SK-N-SH (cell line): ENCODE data around the gene LOX. TPM values are rescaled to one million over a fixed set of nuclear protein-coding genes. Genes with fewer than 3 reads are reported as not detected.

Source experiments
- CTCF ChIA-PET: fragments of 300-600, 350-600 bp; formaldehyde crosslinking; extraction: SDS; loops from one replicate; lab custom pipeline; 2021; lab: Yijun Ruan, JAX
- POLR2A ChIA-PET: fragments of 350-600 bp; sonication (Branson Sonifier 250); formaldehyde crosslinking; extraction: SDS; loops from one replicate; lab custom pipeline; 2020; ENCODE audit warnings: antibody characterized with exemption, inconsistent platforms; lab: Yijun Ruan, JAX
- DNase-seq: peaks from one replicate; pipeline ENCODE4 v3.0.0; 2012
- H2AFZ ChIP-seq: fragments of 200-600 bp; sonication (generic); 2 replicates; pipeline ENCODE4 v1.8.1; 2016; ENCODE audit warnings: antibody characterized with exemption, mild to moderate bottlenecking, low read depth
- H3F3A ChIP-seq: fragments of 200-600 bp; sonication (generic); replicated peaks from 2 replicates; pipeline ENCODE3; 2016; ENCODE audit warnings: antibody characterized with exemption, mild to moderate bottlenecking; ENCODE audit not compliant: insufficient read depth
- H3K27ac ChIP-seq, 2 experiments: fragments of 200-500 bp in 1 of 2; fragments of 200-600 bp in 1 of 2; sonication (Bioruptor generic) in 1 of 2; sonication (generic), shearing (Covaris generic) in 1 of 2; 2 replicates each; pipeline versions ENCODE4 v1.5.1 to v1.6.1; 2014 to 2016; ENCODE audit warnings: low read depth in 2 of 2, inconsistent platforms in 1 of 2, low read length in 1 of 2, mild to moderate bottlenecking in 1 of 2, mixed read lengths in 1 of 2
- H3K27me3 ChIP-seq: fragments of 200-600 bp; sonication (generic), shearing (Covaris generic); 2 replicates; pipeline ENCODE4 v1.6.1; 2016; ENCODE audit warnings: mixed run types; ENCODE audit not compliant: insufficient read depth
- H3K36me3 ChIP-seq, 2 experiments: fragments of 200-500 bp in 1 of 2; fragments of 200-600 bp in 1 of 2; sonication (Bioruptor generic) in 1 of 2; sonication (generic) in 1 of 2; replicated peaks in 1 of 2; 2 replicates each; pipeline versions ENCODE3 to v1.5.1; 2014 to 2016; ENCODE audit warnings: low read length in 1 of 2, mild to moderate bottlenecking in 1 of 2; ENCODE audit not compliant: insufficient read depth in 2 of 2, control insufficient read depth in 1 of 2
- H3K4me1 ChIP-seq, 2 experiments: fragments of 200-500 bp in 1 of 2; fragments of 200-600 bp in 1 of 2; sonication (Bioruptor generic) in 1 of 2; sonication (generic), shearing (Covaris generic) in 1 of 2; 2 replicates each; pipeline versions ENCODE4 v1.5.1 to v1.6.1; 2014 to 2016; ENCODE audit warnings: low read depth in 1 of 2, low read length in 1 of 2, mixed run types in 1 of 2; ENCODE audit not compliant: insufficient read depth in 2 of 2, control insufficient read depth in 1 of 2
- H3K4me2 ChIP-seq: fragments of 200-600 bp; sonication (generic), shearing (Covaris generic); 2 replicates; pipeline ENCODE4 v1.6.1; 2017; ENCODE audit warnings: mixed run types
- H3K4me3 ChIP-seq, 2 experiments: fragments of 200-500 bp in 1 of 2; fragments of 200-600 bp in 1 of 2; sonication (Bioruptor generic) in 1 of 2; sonication (generic), shearing (Covaris generic) in 1 of 2; 2 replicates each; pipeline versions ENCODE4 v1.5.1 to v1.8.1; 2014 to 2016; ENCODE audit warnings: low read depth in 2 of 2, inconsistent platforms in 1 of 2, low read length in 1 of 2, mild to moderate bottlenecking in 1 of 2, mixed read lengths in 1 of 2, moderate library complexity in 1 of 2
- H3K79me2 ChIP-seq: fragments of 200-600 bp; sonication (generic); 2 replicates; pipeline ENCODE4 v1.8.1; 2017; ENCODE audit warnings: mild to moderate bottlenecking; ENCODE audit not compliant: insufficient read depth
- H3K9ac ChIP-seq: fragments of 200-600 bp; sonication (generic); 2 replicates; pipeline ENCODE4 v1.6.1; 2017; ENCODE audit warnings: mixed run types
- H3K9me2 ChIP-seq: fragments of 200-600 bp; sonication (generic); 2 replicates; pipeline ENCODE4 v1.6.1; 2017; ENCODE audit warnings: mixed run types
- H3K9me3 ChIP-seq: fragments of 200-600 bp; sonication (generic); 2 replicates; pipeline ENCODE4 v1.6.1; 2017; ENCODE audit warnings: mixed run types, mild to moderate bottlenecking, moderate library complexity
- H4K20me1 ChIP-seq: fragments of 200-600 bp; sonication (generic); 2 replicates; pipeline ENCODE4 v1.6.1; 2017; ENCODE audit warnings: mild to moderate bottlenecking, mixed run types; ENCODE audit not compliant: insufficient read depth
- CTCF ChIP-seq: fragments of 200-600 bp; sonication (generic); IDR thresholded peaks from 2 replicates; pipeline ENCODE4 v1.6.1; 2017; ENCODE audit warnings: antibody characterized with exemption, mild to moderate bottlenecking, moderate library complexity
- EP300 ChIP-seq, 2 experiments: IDR thresholded peaks; 2 replicates each; pipeline versions ENCODE4 v1.4.0 to v1.6.1; 2012; ENCODE audit warnings: borderline replicate concordance in 1 of 2, low read depth in 1 of 2, low read length in 1 of 2
- EZH2phosphoT487 ChIP-seq: fragments of 200-600 bp; sonication (generic); IDR thresholded peaks from 2 replicates; pipeline ENCODE4 v1.6.1; 2017; ENCODE audit warnings: low read depth, mixed run types, mild to moderate bottlenecking, antibody characterized with exemption, moderate library complexity, borderline replicate concordance
- FOSL2 ChIP-seq: IDR thresholded peaks from 2 replicates; pipeline ENCODE4 v1.4.0; 2012; ENCODE audit warnings: low read depth, mild to moderate bottlenecking, moderate library complexity, borderline replicate concordance
- FOXJ3 ChIP-seq: sonication (generic); formaldehyde crosslinking; IDR thresholded peaks from 2 replicates; pipeline ENCODE4 v1.5.1; 2020; ENCODE audit warnings: mild to moderate bottlenecking, missing genetic modification reagents
- MXI1 ChIP-seq: IDR thresholded peaks from 2 replicates; pipeline ENCODE4 v1.6.1; 2012; ENCODE audit warnings: mild to moderate bottlenecking, low read depth, low read length, improper control_type of control experiment
- NFIC ChIP-seq: IDR thresholded peaks from 2 replicates; pipeline ENCODE4 v1.4.0; 2012; ENCODE audit warnings: borderline replicate concordance
- NRF1 ChIP-seq: IDR thresholded peaks from 2 replicates; pipeline ENCODE4 v1.6.1; 2012; ENCODE audit warnings: low read depth, mild to moderate bottlenecking, low read length
- PBX3 ChIP-seq: IDR thresholded peaks from 2 replicates; pipeline ENCODE4; 2012
- RCOR1 ChIP-seq: fragments of 150-350 bp; IDR thresholded peaks from 2 replicates; pipeline ENCODE4 v1.6.1; 2017; ENCODE audit warnings: antibody characterized with exemption, low read length
- REST ChIP-seq: IDR thresholded peaks from 2 replicates; pipeline ENCODE4 v1.6.1; 2012; ENCODE audit warnings: mild to moderate bottlenecking, low read depth, low read length, moderate library complexity
- RFX5 ChIP-seq: IDR thresholded peaks from 2 replicates; pipeline ENCODE4 v1.6.1; 2012; ENCODE audit warnings: mild to moderate bottlenecking, improper control_type of control experiment, low read length
- RXRA ChIP-seq: IDR thresholded peaks from 2 replicates; pipeline ENCODE4 v1.4.0; 2012; ENCODE audit warnings: low read depth, mild to moderate bottlenecking, borderline replicate concordance
- TCF12 ChIP-seq: IDR thresholded peaks from 2 replicates; pipeline ENCODE4 v1.4.0; 2012
- TEAD4 ChIP-seq: IDR thresholded peaks from 2 replicates; pipeline ENCODE4 v1.4.0; 2012; ENCODE audit warnings: mild to moderate bottlenecking, borderline replicate concordance; ENCODE audit not compliant: insufficient read depth
- WGBS: methylation state at CpG from one replicate; pipeline ENCODE4 v1.1.6; 2017; ENCODE audit warnings: low lambda C conversion rate; 5-methylcytosine and 5-hydroxymethylcytosine counted together
- polyA plus RNA-seq, 3 experiments: library from polyadenylated mRNA; depleted of rRNA; stranded (reverse); fragments of >200 nt; gene quantifications; 2 replicates each; pipeline ENCODE4 v1.2.3, GENCODE V29; 2012
- TF ChIP-seq, protein P1 (sequence below): fragments of 150-350 bp; IDR thresholded peaks from 2 replicates; pipeline ENCODE4 v1.6.1; 2017; ENCODE audit warnings: antibody characterized with exemption, low read length, low read depth, borderline replicate concordance
- TF ChIP-seq, protein P2 (sequence below): IDR thresholded peaks from 2 replicates; pipeline ENCODE4 v1.4.0; 2012; ENCODE audit warnings: low read depth

The LOX gene
- polyA plus RNA-seq, 1 of the 3 experiments (the other 2 are of a cell fraction) = 36.3 TPM

DNA sequence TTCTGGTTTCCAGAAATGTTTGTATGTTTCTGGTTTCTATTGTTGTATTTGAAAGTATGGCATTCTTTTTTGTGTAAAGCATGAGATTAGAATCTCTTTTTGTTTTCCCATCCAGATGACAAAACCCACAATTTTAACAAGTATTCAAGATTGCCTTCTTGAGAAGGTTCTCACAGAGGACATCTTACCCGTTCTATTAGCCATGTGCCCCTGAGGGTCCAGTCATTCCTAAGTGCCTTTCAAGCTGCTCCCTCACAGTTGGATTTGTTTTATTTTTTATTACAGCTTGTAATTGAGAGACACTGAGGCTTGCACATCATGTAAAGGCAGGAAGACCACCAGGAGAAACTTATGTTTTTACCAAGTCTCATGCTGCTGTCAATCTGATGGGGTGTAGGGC is 19.3 kb upstream of the LOX start:
- WGBS = 94% methylated on average over 1 of the region's 1 CpG
- Histone ChIP-seq H3K36me3 (no peaks in the 10 kb centered on the region), H2AFZ (no peak overlapping the region), H3K4me2 (no peak overlapping the region), H3F3A (peaks cover 46% of the 10 kb centered on the region), H3K9ac (no peak overlapping the region), H4K20me1 (no peaks in the 10 kb centered on the region), H3K27me3 (no peaks in the 10 kb centered on the region), H3K4me1 (peaks cover 0 to 34% of the 10 kb centered on the region in 2 experiments; a peak in 3 of 4 replicates), H3K9me3 (no peaks in the 10 kb centered on the region), H3K4me3 (no peak overlapping the region), H3K27ac (no peak overlapping the region), H3K9me2 (no peaks in the 10 kb centered on the region), H3K79me2 (no peaks in the 10 kb centered on the region)
- DNase-seq = no peak
- ChIA-PET CTCF (interaction anchor here (1.0 to 1.3 kb wide), 2 partner anchors 20 to 99 kb away, joined by 3 read pairs; partner anchors contain the start of gene LOX), POLR2A (no interaction called here)
- TF ChIP-seq TCF12 (no peak), PBX3 (no peak), FOSL2 (no peak), FOXJ3 (CRISPR knock-in tag) (no peak), RXRA (no peak), EP300 (IDR thresholded peaks at IDR 0.05; ENCODE audit: borderline replicate concordance in 1 of 2, low read depth in 1 of 2, low read length in 1 of 2) (no peak)
- TF ChIP-seq, protein P1, sequence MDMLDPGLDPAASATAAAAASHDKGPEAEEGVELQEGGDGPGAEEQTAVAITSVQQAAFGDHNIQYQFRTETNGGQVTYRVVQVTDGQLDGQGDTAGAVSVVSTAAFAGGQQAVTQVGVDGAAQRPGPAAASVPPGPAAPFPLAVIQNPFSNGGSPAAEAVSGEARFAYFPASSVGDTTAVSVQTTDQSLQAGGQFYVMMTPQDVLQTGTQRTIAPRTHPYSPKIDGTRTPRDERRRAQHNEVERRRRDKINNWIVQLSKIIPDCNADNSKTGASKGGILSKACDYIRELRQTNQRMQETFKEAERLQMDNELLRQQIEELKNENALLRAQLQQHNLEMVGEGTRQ = no peak

DNA sequence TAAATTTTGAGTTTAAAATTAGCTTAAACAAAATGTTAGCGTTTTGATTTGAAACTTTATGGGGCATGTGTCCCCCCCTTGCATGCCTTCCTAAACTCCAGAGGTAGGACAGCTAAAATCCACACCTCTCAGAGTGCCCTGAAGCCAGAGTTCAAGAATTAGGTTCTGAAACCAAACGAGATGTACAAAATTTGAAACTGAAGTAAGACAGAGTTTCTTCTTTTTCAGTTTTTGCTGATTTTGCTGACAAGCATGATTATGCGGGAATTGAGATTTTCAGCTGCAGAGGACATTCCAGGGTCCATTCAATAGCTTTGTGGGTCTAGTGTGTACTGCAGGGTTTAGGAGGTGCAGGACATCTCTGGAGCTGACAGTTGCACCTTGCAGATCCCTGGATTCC is 17.1 kb upstream of the LOX start:
- POLR2A ChIA-PET = no interaction called here
- H3K4me1 ChIP-seq = peaks cover 0 to 28% of the 10 kb centered on the region in 2 experiments; a peak in 3 of 4 replicates
- no peaks in the 10 kb centered on the region for H3K79me2 ChIP-seq
- no peaks in the 10 kb centered on the region for H3K27me3 ChIP-seq
- no peak for TF ChIP-seq CTCF
- no peak for TF ChIP-seq REST
- TF ChIP-seq RFX5 = no peak
- no peak for TF ChIP-seq EZH2phosphoT487
- TF ChIP-seq, protein P2, sequence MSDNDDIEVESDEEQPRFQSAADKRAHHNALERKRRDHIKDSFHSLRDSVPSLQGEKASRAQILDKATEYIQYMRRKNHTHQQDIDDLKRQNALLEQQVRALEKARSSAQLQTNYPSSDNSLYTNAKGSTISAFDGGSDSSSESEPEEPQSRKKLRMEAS = no peak
- TF ChIP-seq TCF12 = no peak
- no peak for TF ChIP-seq MXI1
- TF ChIP-seq RCOR1 = no peak
- no peak for TF ChIP-seq NFIC
- no peak for TF ChIP-seq TEAD4
- no peak for TF ChIP-seq NRF1
- no peak for TF ChIP-seq FOXJ3 (CRISPR knock-in tag)
- H3F3A ChIP-seq = peaks cover 40% of the 10 kb centered on the region
- CTCF ChIA-PET = interaction anchor here (1.5 to 3.6 kb wide), 4 partner anchors 10 to 61 kb away, joined by 4 to 8 read pairs (median 6); no protein-coding TSS in a partner anchor
- H3K4me3 ChIP-seq = no peak overlapping the region
- DNase-seq = no peak
- no peaks in the 10 kb centered on the region for H3K9me3 ChIP-seq
- H3K4me2 ChIP-seq = peak overlapping the region; percentile 4; the same call in 1 of the 2 replicates
- no peaks in the 10 kb centered on the region for H3K36me3 ChIP-seq
- H3K9ac ChIP-seq = no peak overlapping the region
- no peaks in the 10 kb centered on the region for H4K20me1 ChIP-seq
- H3K27ac ChIP-seq = peak overlapping the region in 1 of 2 experiments; percentile 93; a peak in 3 of 4 replicates
- no peaks in the 10 kb centered on the region for H3K9me2 ChIP-seq
- H2AFZ ChIP-seq = peak overlapping the region; percentile 50; the same call in 1 of the 2 replicates
- 84% methylated on average over 3 of the region's 3 CpGs for WGBS
